Heart right ventricle (tissue), 16 donors: ENCODE data around the gene CBLN1. TPM values are rescaled to one million over a fixed set of nuclear protein-coding genes. Genes with fewer than 3 reads are reported as not detected.

Experiments used
- ATAC-seq, 8 donors: fragments of 200-7000 bp; cut with Tn5 transposase; one replicate each; pipeline ENCODE4 v1.9.1; 2020; ENCODE audit warnings: mild to moderate bottlenecking in 8 of 8, moderate library complexity in 8 of 8, moderate number of reproducible peaks in 1 of 8
- DNase-seq, 2 donors: peaks; one replicate each; pipeline ENCODE4 v3.0.0-alpha.2; 2020
- H3K27ac ChIP-seq, 10 donors: fragments of 200-600 bp; sonication (generic) in 2 of 10; one replicate each; pipeline versions ENCODE4 v1.5.0 to v1.8.0; 2020 to 2022; ENCODE audit warnings: mild to moderate bottlenecking in 3 of 10
- H3K27me3 ChIP-seq, 7 donors: fragments of 200-600 bp; one replicate each; pipeline ENCODE4 v1.8.0; 2021 to 2022; ENCODE audit warnings: mild to moderate bottlenecking in 2 of 7
- H3K36me3 ChIP-seq, 9 donors: fragments of 200-600 bp; sonication (generic) in 1 of 9; one replicate each; pipeline versions ENCODE4 v1.5.0 to v1.8.0; 2020 to 2022; ENCODE audit warnings: mild to moderate bottlenecking in 2 of 9
- H3K4me1 ChIP-seq, 9 donors: fragments of 200-600 bp; sonication (generic) in 1 of 9; one replicate each; pipeline versions ENCODE4 v1.5.0 to v1.8.0; 2020 to 2022; ENCODE audit warnings: mild to moderate bottlenecking in 4 of 9
- H3K4me3 ChIP-seq, 10 donors: fragments of 200-600 bp; sonication (generic) in 2 of 10; one replicate each; pipeline versions ENCODE4 v1.5.0 to v1.8.0; 2020 to 2022; ENCODE audit warnings: mild to moderate bottlenecking in 7 of 10, moderate library complexity in 2 of 10
- H3K9me3 ChIP-seq, 11 donors: fragments of 200-600 bp in 10 of 11; sonication (generic) in 2 of 11; one replicate each; pipeline versions ENCODE4 v1.5.0 to v1.8.0; 2013 to 2022; ENCODE audit warnings: mild to moderate bottlenecking in 2 of 11, control low read depth in 1 of 11, moderate library complexity in 1 of 11
- WGBS, 2 donors: extraction: QIAGEN DNeasy Blood & Tissue Kit; methylation state at CpG; one replicate each; pipeline ENCODE4 v1.1.7; 2013; ENCODE audit warnings: inconsistent platforms in 1 of 2; 5-methylcytosine and 5-hydroxymethylcytosine counted together
- intact Hi-C, 10 donors: fragments of 100-400 bp; cut with DNase I; formaldehyde crosslinking; loops; one replicate each; pipeline versions ENCODE4 v1.11.1 to v1.14.2; 2022
- polyA plus RNA-seq, 2 donors: library from polyadenylated mRNA; stranded (reverse); fragments of 200-250 nt; gene quantifications; one replicate each; pipeline ENCODE4 v1.2.3, GENCODE V29; 2013
- total RNA-seq, 10 donors: library from RNA; stranded (reverse); fragmentation: NEBNext Ultra II Directional in 3 of 10; extraction: Animal tissue kit (Norgen Biotek cat#: 25700) in 3 of 10; gene quantifications; one replicate each; pipeline versions ENCODE4 v1.2.1 to v1.2.4, GENCODE V29; 2021 to 2023
- TF ChIP-seq, protein P1 (sequence below), 9 donors: fragments of 200-600 bp; sonication (generic) in 2 of 9; IDR thresholded peaks; one replicate each; pipeline versions ENCODE4 v1.5.0 to v1.8.0; 2021 to 2022; ENCODE audit warnings: antibody characterized with exemption in 9 of 9, mild to moderate bottlenecking in 5 of 9, moderate library complexity in 1 of 9
- donor health status: Arrhythmogenic right ventricular cardiomyopathy.
- donor health status: ischemic (EF 13 %, LVEDD 7.1; RV severe dilation, severe dysfunction).
- donor health status: healthy with polysubstance abuse.
- donor health status: DM: no; HTN: yes; CAD: no.
- donor health status: DM: no; HTN: no; CAD: no.
- donor health status: ischemic (EF 25% LVEDD 6.9; RV normal size, moderate dysfunction).
- donor health status: ischemic (EF 25% LVEDD 5.7; RV mildly dilated, moderate dysfunction).
- donor health status: healthy.
- donor health status: DM: yes; HTN: yes; CAD: no.
- donor health status: Ischemic cardiomyopathy.
- donor health status: ischemic (EF 35%, LVEDD 5.7; RV mildly dilated, moderate dysfunction).
- donor health status: nonischemic (EF 11% LVEDD 7.7; RV severe dilation, severe dysfunction).
- donor health status: DM: yes; HTN: yes; CAD: no.
- donor health status: PGD.
- donor health status: ischemic (EF 29% LVEDD 5.4; RV normal size, mild dysfunction).
- donor health status: nonischemic (EF 23%, LVEDD 6.1; RV moderate dilation, normal function).

CBLN1 gene
- total and polyA plus RNA-seq, 12 donors = 0.19 to 3.0 (median 1.3) TPM

DNA sequence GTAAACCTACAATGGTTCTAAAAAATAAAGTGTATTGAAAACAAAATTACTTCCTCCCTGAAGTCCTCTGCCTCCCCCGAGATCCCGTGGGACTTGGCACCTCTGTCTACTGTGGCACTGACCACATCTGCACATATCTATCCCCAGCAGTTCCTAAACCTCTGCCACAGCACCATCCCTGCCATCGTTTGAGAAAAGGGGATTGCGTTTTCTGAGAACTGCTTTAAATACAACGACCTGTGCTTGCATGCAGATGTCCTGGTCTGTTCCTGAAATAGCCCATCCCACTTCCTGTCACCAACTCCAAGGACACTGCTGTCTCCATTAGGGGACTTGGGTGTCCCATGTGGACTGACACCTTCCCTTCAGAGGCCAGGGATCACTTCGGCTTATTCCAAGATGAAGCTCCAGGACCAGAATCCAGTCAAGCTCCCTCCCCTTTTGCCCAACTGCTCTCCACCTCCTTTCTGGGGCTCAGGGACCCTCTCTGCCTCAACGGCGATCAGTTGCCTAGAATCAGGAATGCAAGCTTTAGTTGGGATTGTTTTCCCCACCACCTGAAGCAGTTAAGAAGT lies 20.6 kb downstream of the CBLN1 start:
- H3K36me3 ChIP-seq = no peaks in the 10 kb centered on the region
- H3K27me3 ChIP-seq = peaks cover 0 to 19% (median 0%) of the 10 kb centered on the region in 7 donors
- TF ChIP-seq, protein P1, sequence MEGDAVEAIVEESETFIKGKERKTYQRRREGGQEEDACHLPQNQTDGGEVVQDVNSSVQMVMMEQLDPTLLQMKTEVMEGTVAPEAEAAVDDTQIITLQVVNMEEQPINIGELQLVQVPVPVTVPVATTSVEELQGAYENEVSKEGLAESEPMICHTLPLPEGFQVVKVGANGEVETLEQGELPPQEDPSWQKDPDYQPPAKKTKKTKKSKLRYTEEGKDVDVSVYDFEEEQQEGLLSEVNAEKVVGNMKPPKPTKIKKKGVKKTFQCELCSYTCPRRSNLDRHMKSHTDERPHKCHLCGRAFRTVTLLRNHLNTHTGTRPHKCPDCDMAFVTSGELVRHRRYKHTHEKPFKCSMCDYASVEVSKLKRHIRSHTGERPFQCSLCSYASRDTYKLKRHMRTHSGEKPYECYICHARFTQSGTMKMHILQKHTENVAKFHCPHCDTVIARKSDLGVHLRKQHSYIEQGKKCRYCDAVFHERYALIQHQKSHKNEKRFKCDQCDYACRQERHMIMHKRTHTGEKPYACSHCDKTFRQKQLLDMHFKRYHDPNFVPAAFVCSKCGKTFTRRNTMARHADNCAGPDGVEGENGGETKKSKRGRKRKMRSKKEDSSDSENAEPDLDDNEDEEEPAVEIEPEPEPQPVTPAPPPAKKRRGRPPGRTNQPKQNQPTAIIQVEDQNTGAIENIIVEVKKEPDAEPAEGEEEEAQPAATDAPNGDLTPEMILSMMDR (IDR thresholded peaks at IDR 0.05) = no peak
- H3K27ac ChIP-seq = no peak overlapping the region
- no peak for DNase-seq
- no peak for ATAC-seq
- intact Hi-C loops = no loop called here
- no peak overlapping the region for H3K4me3 ChIP-seq
- 46 to 51% methylated on average over 8 of the region's 8 CpGs for WGBS, 2 donors
- H3K9me3 ChIP-seq = peaks cover 0 to 7% (median 0%) of the 10 kb centered on the region in 11 donors
- no peaks in the 10 kb centered on the region for H3K4me1 ChIP-seq

- Histone ChIP-seq H3K27me3 (peaks cover 0 to 16% (median 0%) of the 10 kb centered on the region in 7 donors), H3K9me3 (peaks cover 0 to 7% (median 0%) of the 10 kb centered on the region in 11 donors), H3K36me3 (no peaks in the 10 kb centered on the region), H3K4me3 (no peak overlapping the region), H3K4me1 (no peaks in the 10 kb centered on the region), H3K27ac (no peak overlapping the region)
- TF ChIP-seq, protein P1 (IDR thresholded peaks at IDR 0.05) = no peak
- ATAC-seq (no peak), DNase-seq (no peak)
- intact Hi-C loops = no loop called here
- 32 to 42% methylated on average over 3 of the region's 3 CpGs for WGBS, 2 donors
Measured at GRCh38 chr16:49260253-49260652, 21.4 kb downstream of the CBLN1 start.

- no peaks in the 10 kb centered on the region for H3K36me3 ChIP-seq
- intact Hi-C loops = no loop called here
- H3K27ac ChIP-seq = no peak overlapping the region
- ATAC-seq = no peak
- peaks cover 0 to 7% (median 0%) of the 10 kb centered on the region in 11 donors for H3K9me3 ChIP-seq
- TF ChIP-seq, protein P1 (IDR thresholded peaks at IDR 0.05) = no peak
- H3K4me3 ChIP-seq = no peak overlapping the region
- no peak for DNase-seq
- H3K4me1 ChIP-seq = no peaks in the 10 kb centered on the region
- peaks cover 0 to 17% (median 5%) of the 10 kb centered on the region in 7 donors for H3K27me3 ChIP-seq
Measured at GRCh38 chr16:49259330-49259729, 22.3 kb downstream of the CBLN1 start.

DNA sequence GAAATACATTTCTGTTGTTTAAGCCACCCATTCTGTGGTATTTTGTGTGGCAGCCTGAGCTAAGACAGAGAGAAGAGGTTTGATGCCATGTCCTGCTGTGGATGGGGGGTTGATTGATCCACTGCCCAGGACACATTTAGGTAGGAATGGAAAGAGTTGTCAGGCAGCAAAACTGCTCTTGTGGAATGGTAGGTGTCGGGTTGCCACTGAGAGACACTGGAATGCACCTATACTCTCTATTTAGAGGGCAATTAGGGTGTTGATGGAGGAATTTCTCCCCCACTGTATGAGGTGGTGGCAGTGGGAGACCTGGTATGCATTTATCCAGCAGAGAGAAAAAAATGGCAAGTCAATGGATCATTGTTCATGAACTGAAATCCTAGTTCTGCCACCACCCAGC lies 30.9 kb downstream of the CBLN1 start:
- no peaks in the 10 kb centered on the region for H3K9me3 ChIP-seq
- peaks cover 0 to 22% (median 14%) of the 10 kb centered on the region in 7 donors for H3K27me3 ChIP-seq
- H3K4me1 ChIP-seq = no peaks in the 10 kb centered on the region
- H3K27ac ChIP-seq = no peak overlapping the region
- no peak for DNase-seq
- WGBS, 2 donors = 36 to 42% methylated on average over 1 of the region's 1 CpG
- intact Hi-C loops = no loop called here
- ATAC-seq = no peak
- H3K4me3 ChIP-seq = no peak overlapping the region
- H3K36me3 ChIP-seq = no peaks in the 10 kb centered on the region
- TF ChIP-seq, protein P1 (IDR thresholded peaks at IDR 0.05) = no peak
